GM18519 (cell line): ENCODE data around the gene LMTK3.
A peak's percentile ranks its signal among the peaks of the same experiment; 100 is the strongest.
"Not testable (repeated sequence)": the region's sequence is repeated elsewhere in the genome, so short reads cannot be mapped to it uniquely, and the experiment has no call there.

ENCODE experiments used
- ATAC-seq: cut with Tn5 transposase; IDR thresholded peaks from one replicate; pipeline ENCODE4 v1.9.1; 2021; ENCODE audit warnings: mild to moderate bottlenecking, moderate library complexity; ENCODE audit not compliant: unreplicated experiment, low FRiP score

Gene LMTK3

DNA sequence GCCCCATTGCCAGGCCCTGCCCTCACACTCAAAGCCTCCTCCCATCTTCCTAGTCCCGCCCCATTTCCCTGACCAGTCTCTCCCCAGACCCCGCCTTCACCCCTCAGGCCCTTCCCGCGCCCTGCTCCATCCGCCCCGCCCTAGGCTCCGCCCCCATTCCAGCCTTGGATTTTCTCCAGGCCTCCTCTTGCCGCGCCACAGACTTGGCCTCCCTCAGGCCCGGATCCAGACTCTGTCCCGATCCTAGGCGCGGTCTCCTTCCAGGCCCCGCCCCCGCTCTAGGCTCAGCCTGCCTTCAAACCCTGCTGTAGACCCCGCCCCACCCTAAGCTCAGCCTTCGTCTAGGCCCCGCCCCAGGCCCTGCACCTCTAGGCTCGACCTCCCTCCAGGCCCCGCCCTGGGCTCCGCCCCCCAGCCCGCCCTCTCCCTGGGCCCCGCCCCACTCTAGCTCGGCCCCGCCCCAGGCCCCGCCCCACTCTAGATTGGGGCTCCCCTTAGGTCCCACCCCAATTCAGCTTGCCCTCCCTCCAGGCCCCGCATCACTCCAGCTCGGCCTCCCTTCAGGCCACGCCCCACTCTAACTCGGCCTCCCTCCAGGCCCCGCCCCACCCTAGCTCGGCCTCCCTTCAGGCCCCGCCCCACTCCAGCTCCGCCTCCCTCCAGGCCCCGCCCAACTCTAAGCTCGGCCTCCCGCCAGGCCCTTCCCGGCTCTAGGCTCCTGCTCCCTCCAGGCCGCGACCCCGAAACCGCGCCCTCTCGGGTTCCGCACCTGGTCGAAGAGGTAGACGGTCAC lies 18.5 kb downstream of the LMTK3 start:
- peak; percentile 45 for ATAC-seq

GRCh38 chr19:48491793-48492123 lies 19.9 kb downstream of the LMTK3 start:
- ATAC-seq: no peak

DNA sequence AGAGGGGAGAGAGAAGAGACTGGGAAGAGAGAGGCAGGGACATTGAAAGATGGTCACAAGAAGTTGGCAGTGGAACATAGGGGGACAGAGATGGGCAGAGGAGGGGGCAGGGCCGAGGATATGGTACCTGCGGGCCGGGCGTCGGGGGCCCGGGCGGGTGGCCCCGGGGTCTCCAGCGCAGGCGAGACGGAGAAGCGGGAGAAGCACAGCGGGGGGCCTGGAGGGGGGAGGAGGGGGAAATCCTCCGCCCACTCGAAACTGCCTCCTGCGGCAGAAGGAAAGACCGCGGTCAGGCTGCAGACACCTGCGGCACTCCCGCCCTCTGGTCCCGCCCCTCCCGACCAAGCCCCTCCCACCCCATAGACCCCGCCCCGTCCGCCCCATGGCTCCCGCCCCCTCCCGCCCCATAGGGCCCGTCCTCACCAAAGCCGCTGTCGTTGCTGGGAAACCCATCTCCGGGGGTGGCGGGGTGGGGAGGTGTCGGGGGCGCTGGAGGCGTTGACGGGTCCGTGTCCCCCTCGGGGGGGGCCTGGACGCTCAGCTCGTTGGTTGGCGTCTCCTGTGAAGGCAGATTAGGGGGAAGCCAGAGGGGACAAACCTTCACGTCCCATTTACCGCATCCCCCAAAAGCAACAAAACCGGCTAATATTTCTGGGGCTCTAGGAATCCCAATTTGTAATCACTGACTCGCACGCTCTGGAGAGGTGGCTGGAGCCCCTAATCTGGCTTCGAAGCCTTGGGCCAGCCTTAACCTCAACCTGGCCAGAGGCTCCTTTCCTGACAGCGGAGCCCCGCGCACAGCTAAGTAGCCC lies 20.4 kb downstream of the LMTK3 start:
- no peak for ATAC-seq

DNA sequence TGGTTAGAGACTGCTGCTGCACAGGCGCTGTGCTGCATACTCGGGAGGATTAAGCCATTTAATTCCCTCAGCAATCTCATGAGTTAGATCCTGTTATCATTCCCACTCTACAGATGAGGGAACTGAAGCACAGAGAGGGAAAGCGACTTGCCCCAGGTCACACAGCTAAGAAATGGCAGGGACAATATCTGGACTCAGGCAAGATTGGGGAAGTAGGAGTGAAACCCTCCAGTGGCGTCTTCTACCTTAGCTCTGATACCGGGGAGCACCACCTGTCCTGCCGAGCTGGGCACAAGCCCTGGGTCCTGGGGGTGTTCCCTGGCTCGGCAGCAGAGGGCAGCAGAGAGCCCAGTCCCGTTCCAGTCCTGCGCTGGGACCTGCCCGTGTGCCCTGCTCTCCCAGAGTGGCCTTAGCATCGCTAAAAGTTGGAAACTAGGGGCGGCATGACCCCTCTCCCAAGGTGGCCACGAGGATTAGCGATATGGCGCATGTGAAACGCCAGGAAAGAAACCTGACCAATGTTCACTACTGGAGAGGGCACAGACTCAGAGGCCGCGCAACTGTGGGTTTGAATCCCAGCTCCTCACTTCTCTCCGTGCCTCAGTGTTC lies 21.9 kb downstream of the LMTK3 start:
- no peak for ATAC-seq

DNA sequence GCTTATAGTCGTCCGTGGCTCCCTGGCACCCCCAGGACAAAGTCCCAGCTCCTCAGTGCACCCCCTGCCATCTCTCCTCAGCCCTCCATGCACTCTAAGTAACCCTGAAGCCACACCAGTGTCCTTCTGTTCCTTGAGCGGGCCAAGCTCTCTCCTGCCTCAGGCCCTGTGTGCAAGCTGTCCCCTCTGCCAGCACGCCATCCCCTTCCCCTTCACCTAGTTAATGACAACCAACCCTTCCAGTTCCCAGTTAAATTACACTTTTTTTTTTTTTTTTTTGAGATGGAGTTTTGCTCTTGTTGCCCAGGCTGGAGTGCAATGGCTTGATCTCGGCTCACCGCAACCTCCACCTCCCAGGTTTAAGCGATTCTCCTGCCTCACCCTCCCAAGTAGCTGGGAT lies 23.2 kb downstream of the LMTK3 start:
- not testable (repeated sequence) for ATAC-seq

DNA sequence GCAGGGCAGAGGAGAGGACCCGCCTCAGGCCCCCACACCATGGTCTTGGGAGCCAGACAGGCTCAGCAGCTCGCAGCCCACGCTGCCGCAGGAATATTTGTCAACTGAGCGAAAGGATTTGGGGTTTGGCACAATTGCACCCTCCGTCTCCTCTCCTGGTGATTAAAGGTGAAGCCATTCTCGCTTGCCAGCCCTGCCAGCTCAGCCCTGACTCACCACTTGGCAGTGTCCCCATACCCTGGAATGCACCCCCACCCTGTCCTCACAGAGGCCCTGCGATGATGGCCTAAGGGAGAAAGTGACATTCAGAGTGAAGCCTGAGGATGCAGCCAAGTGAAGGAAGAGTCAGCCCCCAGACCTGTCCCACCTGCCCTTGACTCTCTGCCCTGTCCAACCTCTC lies 23.7 kb downstream of the LMTK3 start:
- no peak for ATAC-seq

DNA sequence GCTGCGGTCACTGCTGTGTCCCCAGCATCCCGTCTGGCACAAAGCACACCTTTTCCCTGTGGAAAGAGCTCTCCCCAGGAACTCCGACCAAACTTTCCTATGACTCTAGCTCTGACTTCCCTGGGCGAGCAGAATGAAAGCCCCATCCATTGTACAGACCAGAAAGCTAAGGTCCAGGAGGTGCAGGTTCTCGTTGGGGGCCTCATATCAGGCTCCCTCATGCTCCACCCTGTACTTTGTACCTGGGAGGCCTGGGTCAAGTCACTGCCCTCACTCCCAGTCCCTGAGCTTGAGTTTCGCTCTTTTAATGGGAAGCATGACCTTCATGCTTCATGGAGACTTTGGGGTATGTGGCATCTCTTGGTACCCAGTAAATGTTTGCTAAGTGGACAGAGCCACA lies 24.1 kb downstream of the LMTK3 start:
- no peak for ATAC-seq

DNA sequence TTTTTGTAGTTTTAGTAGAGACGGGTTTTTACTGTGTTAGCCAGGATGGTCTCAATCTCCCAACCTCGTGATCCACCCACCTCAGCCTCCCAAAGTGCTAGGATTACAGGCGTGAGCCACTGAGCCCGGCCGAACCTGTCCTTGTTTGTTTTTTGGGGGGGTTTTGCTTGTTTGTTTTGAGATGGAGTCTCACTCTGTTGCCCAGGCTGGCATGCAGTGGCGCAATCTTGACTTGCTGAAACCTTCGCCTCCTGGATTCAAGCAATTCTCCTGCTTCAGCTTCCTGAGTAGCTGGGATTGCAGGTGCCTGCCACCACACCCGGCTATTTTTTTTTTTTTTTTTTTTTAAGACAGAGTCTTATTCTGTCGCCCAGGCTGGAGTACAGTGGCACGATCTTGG lies 24.9 kb downstream of the LMTK3 start:
- ATAC-seq: not testable (repeated sequence)

- ATAC-seq: no peak
Observed at GRCh38 chr19:48484931-48485612, 26.6 kb downstream of the LMTK3 start.

GRCh38 chr19:48484247-48484893 lies 27.3 kb downstream of the LMTK3 start:
- ATAC-seq: no peak

DNA sequence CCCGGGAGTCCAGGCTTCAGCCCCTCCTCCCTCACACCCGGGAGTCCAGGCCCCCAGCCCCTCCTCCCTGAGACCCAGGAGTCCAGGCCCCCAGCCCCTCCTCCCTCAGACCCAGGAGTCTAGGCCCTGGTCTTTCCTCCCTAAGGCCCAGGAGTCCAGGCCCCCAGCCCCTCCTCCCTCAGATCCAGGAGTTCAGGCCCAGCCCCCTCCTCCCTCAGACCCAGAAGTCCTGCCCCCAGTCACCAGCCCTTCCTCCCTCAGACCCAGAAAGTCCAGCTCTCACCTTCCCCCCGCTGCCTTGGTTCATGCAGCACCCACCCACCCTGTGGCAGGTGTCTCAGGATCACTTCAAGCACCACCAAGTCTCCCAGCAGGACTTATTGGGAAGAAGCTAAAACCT lies 28.3 kb downstream of the LMTK3 start:
- no peak for ATAC-seq

- ATAC-seq: no peak
Observed at GRCh38 chr19:48481846-48482639, 29.6 kb downstream of the LMTK3 start.

DNA sequence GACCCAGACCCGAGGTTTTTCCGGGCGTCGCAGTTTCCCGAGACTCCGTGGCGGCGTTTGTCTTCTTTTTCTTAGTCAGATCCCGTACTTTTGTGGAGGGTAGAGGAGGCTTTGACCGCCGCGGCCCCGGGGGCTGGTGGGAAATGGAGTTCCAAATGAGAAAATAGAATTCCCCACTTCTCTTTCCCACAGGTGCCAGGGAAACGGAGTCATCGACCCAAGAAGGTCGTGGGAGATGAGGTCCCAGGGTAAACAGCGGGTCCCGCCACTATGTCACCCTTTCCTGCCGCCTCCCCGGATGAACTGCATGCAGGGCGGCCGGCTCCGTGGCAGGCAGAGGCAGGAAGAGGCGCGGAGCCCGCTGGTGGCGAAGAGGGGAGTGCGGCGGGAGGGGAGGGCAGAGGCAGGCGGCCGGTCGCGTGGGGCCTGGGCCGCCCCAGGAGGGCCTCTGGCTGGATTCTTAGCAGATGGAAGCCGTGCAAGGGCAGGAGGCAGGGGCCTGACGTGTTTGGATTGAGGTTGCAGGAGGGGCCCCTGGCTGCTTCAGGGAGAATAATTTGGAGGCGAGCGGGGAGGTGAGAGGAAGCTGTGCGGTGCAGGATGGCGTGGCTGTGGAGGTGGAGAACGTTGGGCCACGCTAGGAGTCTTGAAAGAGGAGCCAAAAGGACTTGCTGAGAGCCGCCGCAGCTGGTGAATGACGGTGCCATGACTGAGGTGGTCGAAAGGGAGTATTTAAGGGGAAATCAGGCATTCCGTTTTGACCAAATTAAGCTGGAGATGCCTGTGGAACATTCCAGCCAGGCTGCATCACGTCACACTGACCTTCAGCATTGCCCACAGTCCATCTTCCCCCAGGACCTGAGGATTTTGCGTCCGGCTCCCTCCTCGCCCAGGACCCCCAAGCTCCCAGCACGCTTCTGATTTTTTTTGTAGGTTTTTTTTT lies 30.8 kb downstream of the LMTK3 start:
- ATAC-seq: no peak

DNA sequence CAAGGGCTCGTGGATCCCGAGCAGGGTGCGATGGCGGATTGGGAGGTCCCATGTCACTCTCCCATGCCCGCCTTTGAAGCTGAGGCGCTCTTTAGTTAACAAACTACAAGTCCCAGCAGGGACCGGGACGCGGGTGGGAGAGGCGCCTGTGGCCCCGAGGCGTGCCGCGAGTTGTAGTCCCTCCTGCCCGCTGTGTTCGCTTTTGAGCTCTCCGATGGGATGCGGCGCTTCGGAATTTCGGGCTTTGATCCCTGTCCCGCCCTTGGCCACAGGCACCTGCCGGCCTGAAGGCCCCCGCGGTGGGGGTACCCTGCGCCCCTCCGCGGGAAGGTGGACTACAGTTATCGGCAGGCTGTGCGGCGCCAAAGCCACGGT lies 31.5 kb downstream of the LMTK3 start:
- no peak for ATAC-seq

- no peak for ATAC-seq
Observed at GRCh38 chr19:48479686-48480085, 31.9 kb downstream of the LMTK3 start.

GRCh38 chr19:48478339-48479256 lies 33.0 kb downstream of the LMTK3 start:
- ATAC-seq: no peak

GRCh38 chr19:48477698-48478338 lies 33.8 kb downstream of the LMTK3 start:
- no peak for ATAC-seq
